GM19035 (cell line): ENCODE results near the gene MORN5.
"Not testable (repeated sequence)": the region's sequence is repeated elsewhere in the genome, so short reads cannot be mapped to it uniquely, and the experiment has no call there.

ENCODE experiments used
- ATAC-seq: cut with Tn5 transposase; IDR thresholded peaks from one replicate; pipeline ENCODE4 v1.9.1; 2021; ENCODE audit not compliant: unreplicated experiment

Gene MORN5

GRCh38 chr9:122159026-122159924 is at the start of gene MORN5, which contains the start of gene NDUFA8:
Gene MORN5 (plus strand): TSS chr9:122159908. CDS start chr9:122159973, 65 bp downstream.
Gene NDUFA8 (minus strand): TSS chr9:122159779. CDS start chr9:122159677, 102 bp downstream.
- peak; percentile 91 for ATAC-seq

- no peak for ATAC-seq
Observed at GRCh38 chr9:122110100-122110833, 49.4 kb upstream of the MORN5 start.

- ATAC-seq, result no peak
Observed at GRCh38 chr9:122111413-122112085, 48.2 kb upstream of the MORN5 start.

GRCh38 chr9:122112238-122112637 is 47.5 kb upstream of the MORN5 start:
- ATAC-seq, result no peak

- ATAC-seq, result no peak
Observed at GRCh38 chr9:122113574-122113973, 46.1 kb upstream of the MORN5 start.

- no peak for ATAC-seq
Observed at GRCh38 chr9:122115176-122116035, 44.3 kb upstream of the MORN5 start.

- no peak for ATAC-seq
Observed at GRCh38 chr9:122116040-122116439, 43.7 kb upstream of the MORN5 start.

GRCh38 chr9:122116448-122117173 is 43.1 kb upstream of the MORN5 start:
- ATAC-seq, result no peak

- ATAC-seq, result not testable (repeated sequence)
Observed at GRCh38 chr9:122117241-122117640, 42.5 kb upstream of the MORN5 start.

- ATAC-seq, result no peak
Observed at GRCh38 chr9:122118343-122119165, 41.2 kb upstream of the MORN5 start.

- ATAC-seq, result no peak
Observed at GRCh38 chr9:122119166-122119521, 40.6 kb upstream of the MORN5 start.

GRCh38 chr9:122119721-122120120 is 40.0 kb upstream of the MORN5 start:
- no peak for ATAC-seq

- no peak for ATAC-seq
Observed at GRCh38 chr9:122120316-122121071, 39.2 kb upstream of the MORN5 start.

GRCh38 chr9:122121391-122121790 is 38.3 kb upstream of the MORN5 start:
- no peak for ATAC-seq

GRCh38 chr9:122121931-122122330 is 37.8 kb upstream of the MORN5 start:
- no peak for ATAC-seq

GRCh38 chr9:122122468-122122867 is 37.2 kb upstream of the MORN5 start:
- ATAC-seq, result no peak

- ATAC-seq, result peak; percentile 52
Observed at GRCh38 chr9:122122903-122123632, 36.6 kb upstream of the MORN5 start.

GRCh38 chr9:122124048-122124447 is 35.7 kb upstream of the MORN5 start:
- no peak for ATAC-seq
